Activated T-cell treated with anti-CD3 and anti-CD28 coated beads, Interleukin-2, amount 50 U/mL, for 4 hours (primary cell): Measurements from ENCODE around the gene AURKAIP1. TPM values are rescaled to one million over a fixed set of nuclear protein-coding genes. Genes with fewer than 3 reads are reported as not detected.
"Not testable (repeated sequence)": the region's sequence is repeated elsewhere in the genome, so short reads cannot be mapped to it uniquely, and the experiment has no call there.

Experiments
- ATAC-seq, 2 donors: fragments of 200-7000 bp; cut with Tn5 transposase; one replicate each; pipeline ENCODE4 v1.10.0; 2021
- DNase-seq: peaks from one replicate; pipeline ENCODE4 v3.0.0-alpha.2; 2020
- H3K27me3 Mint-ChIP-seq: one replicate; pipeline ENCODE4 v1.8.0; 2021; ENCODE audit warnings: low read depth, mixed read lengths
- H3K36me3 Mint-ChIP-seq: one replicate; pipeline ENCODE4 v1.8.0; 2022; ENCODE audit warnings: mixed read lengths; ENCODE audit not compliant: insufficient read depth
- H3K4me1 Mint-ChIP-seq: one replicate; pipeline ENCODE4 v1.8.0; 2021; ENCODE audit warnings: low read depth, mixed read lengths
- H3K4me3 Mint-ChIP-seq: one replicate; pipeline ENCODE4 v1.8.0; 2021; ENCODE audit warnings: mild to moderate bottlenecking, moderate library complexity, mixed read lengths
- H3K9me3 Mint-ChIP-seq: one replicate; pipeline ENCODE4 v1.8.0; 2021; ENCODE audit warnings: mixed read lengths
- total RNA-seq, 3 donors: library from RNA; stranded (reverse); gene quantifications; one replicate each; pipeline ENCODE4 v1.2.1, GENCODE V29; 2021

AURKAIP1 gene
- 100 to 1,000 TPM; 218 to 244 (median 220) TPM for total RNA-seq

- DNase-seq, result peak; percentile 92
- Mint-ChIP-seq H3K27me3 (no peaks in the 10 kb centered on the region), H3K36me3 (peaks cover 2% of the 10 kb centered on the region), H3K4me3 (peak within 1 kb of the TSS; percentile 89), H3K4me1 (peaks cover 23% of the 10 kb centered on the region), H3K9me3 (no peaks in the 10 kb centered on the region)
- peak; percentile 96 to 97 for ATAC-seq
Observed at GRCh38 chr1:1374929-1375662, at the start of gene AURKAIP1. Gene AURKAIP1, minus strand, starts transcription at chr1:1375207. Its CDS starts 451 bp downstream, at chr1:1374756.

- Mint-ChIP-seq H3K9me3 (no peaks in the 10 kb centered on the region), H3K36me3 (no peaks in the 10 kb centered on the region), H3K4me1 (peaks cover 2% of the 10 kb centered on the region), H3K27me3 (peaks cover 38% of the 10 kb centered on the region), H3K4me3 (no peak overlapping the region)
- no peak for DNase-seq
- no peak for ATAC-seq
Observed at GRCh38 chr1:1424707-1425106, 49.7 kb upstream of the AURKAIP1 start.

- DNase-seq (no peak), ATAC-seq (no peak)
- no peaks in the 10 kb centered on the region for H3K36me3 Mint-ChIP-seq
- H3K4me3 Mint-ChIP-seq, result no peak overlapping the region
- no peaks in the 10 kb centered on the region for H3K9me3 Mint-ChIP-seq
- peaks cover 29% of the 10 kb centered on the region for H3K27me3 Mint-ChIP-seq
- no peaks in the 10 kb centered on the region for H3K4me1 Mint-ChIP-seq
Observed at GRCh38 chr1:1423245-1423597, 48.2 kb upstream of the AURKAIP1 start.

- DNase-seq (no peak), ATAC-seq (peak in 1 of 2 donors; percentile 9)
- no peaks in the 10 kb centered on the region for H3K9me3 Mint-ChIP-seq
- peaks cover 1% of the 10 kb centered on the region for H3K4me1 Mint-ChIP-seq
- H3K4me3 Mint-ChIP-seq, result no peak overlapping the region
- no peaks in the 10 kb centered on the region for H3K36me3 Mint-ChIP-seq
- peaks cover 29% of the 10 kb centered on the region for H3K27me3 Mint-ChIP-seq
Observed at GRCh38 chr1:1422465-1423244, 47.6 kb upstream of the AURKAIP1 start.

GRCh38 chr1:1421907-1422464 is 47.0 kb upstream of the AURKAIP1 start:
- Mint-ChIP-seq H3K4me3 (no peak overlapping the region), H3K36me3 (no peaks in the 10 kb centered on the region), H3K9me3 (no peaks in the 10 kb centered on the region), H3K4me1 (peaks cover 1% of the 10 kb centered on the region), H3K27me3 (peaks cover 29% of the 10 kb centered on the region)
- ATAC-seq, result no peak
- DNase-seq, result no peak

- DNase-seq, result no peak
- Mint-ChIP-seq H3K9me3 (no peaks in the 10 kb centered on the region), H3K4me1 (peaks cover 1% of the 10 kb centered on the region), H3K36me3 (no peaks in the 10 kb centered on the region), H3K4me3 (no peak within 1 kb of the TSS), H3K27me3 (peaks cover 27% of the 10 kb centered on the region)
- no peak for ATAC-seq
Observed at GRCh38 chr1:1421147-1421906, 46.3 kb upstream of the AURKAIP1 start, which contains the start of gene ANKRD65. Gene ANKRD65, minus strand, starts transcription at chr1:1421276. Its CDS starts 271 bp downstream, at chr1:1421005.

- no peaks in the 10 kb centered on the region for H3K36me3 Mint-ChIP-seq
- H3K9me3 Mint-ChIP-seq, result no peaks in the 10 kb centered on the region
- DNase-seq (no peak), ATAC-seq (no peak)
- H3K4me1 Mint-ChIP-seq, result peaks cover 1% of the 10 kb centered on the region
- H3K4me3 Mint-ChIP-seq, result no peak overlapping the region
- H3K27me3 Mint-ChIP-seq, result peaks cover 23% of the 10 kb centered on the region
Observed at GRCh38 chr1:1420654-1421141, 45.7 kb upstream of the AURKAIP1 start.

GRCh38 chr1:1419813-1420653 is 45.0 kb upstream of the AURKAIP1 start:
- Mint-ChIP-seq H3K4me3 (no peak overlapping the region), H3K4me1 (peaks cover 1% of the 10 kb centered on the region), H3K9me3 (no peaks in the 10 kb centered on the region), H3K27me3 (peaks cover 20% of the 10 kb centered on the region), H3K36me3 (no peaks in the 10 kb centered on the region)
- DNase-seq (no peak), ATAC-seq (peak; percentile 78 to 83)

DNA sequence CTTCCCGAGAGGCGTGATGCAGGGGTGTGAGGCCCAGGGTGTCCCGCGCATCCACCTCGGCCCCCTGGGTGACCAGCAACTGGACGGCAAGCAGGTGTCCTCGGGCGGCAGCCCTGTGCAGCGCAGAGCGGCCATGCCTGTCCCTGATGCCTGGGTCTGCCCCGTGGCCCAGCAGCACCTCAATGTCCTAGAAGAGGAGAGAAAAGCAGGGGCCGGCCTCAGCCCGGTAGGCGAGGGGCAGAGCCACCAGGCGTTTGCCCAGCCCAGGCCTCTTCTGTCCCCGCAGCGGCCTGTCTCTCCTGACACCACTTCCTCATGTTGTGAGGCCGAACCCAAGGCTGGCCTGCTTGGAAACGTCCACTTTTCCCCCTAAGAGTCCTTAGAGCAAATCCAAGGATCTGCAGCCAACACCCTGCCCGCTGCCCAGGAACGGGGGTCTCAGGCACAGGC is 44.4 kb upstream of the AURKAIP1 start:
- no peaks in the 10 kb centered on the region for H3K9me3 Mint-ChIP-seq
- no peak for DNase-seq
- peaks cover 1% of the 10 kb centered on the region for H3K4me1 Mint-ChIP-seq
- ATAC-seq, result no peak
- H3K27me3 Mint-ChIP-seq, result peaks cover 16% of the 10 kb centered on the region
- no peak overlapping the region for H3K4me3 Mint-ChIP-seq
- no peaks in the 10 kb centered on the region for H3K36me3 Mint-ChIP-seq

DNA sequence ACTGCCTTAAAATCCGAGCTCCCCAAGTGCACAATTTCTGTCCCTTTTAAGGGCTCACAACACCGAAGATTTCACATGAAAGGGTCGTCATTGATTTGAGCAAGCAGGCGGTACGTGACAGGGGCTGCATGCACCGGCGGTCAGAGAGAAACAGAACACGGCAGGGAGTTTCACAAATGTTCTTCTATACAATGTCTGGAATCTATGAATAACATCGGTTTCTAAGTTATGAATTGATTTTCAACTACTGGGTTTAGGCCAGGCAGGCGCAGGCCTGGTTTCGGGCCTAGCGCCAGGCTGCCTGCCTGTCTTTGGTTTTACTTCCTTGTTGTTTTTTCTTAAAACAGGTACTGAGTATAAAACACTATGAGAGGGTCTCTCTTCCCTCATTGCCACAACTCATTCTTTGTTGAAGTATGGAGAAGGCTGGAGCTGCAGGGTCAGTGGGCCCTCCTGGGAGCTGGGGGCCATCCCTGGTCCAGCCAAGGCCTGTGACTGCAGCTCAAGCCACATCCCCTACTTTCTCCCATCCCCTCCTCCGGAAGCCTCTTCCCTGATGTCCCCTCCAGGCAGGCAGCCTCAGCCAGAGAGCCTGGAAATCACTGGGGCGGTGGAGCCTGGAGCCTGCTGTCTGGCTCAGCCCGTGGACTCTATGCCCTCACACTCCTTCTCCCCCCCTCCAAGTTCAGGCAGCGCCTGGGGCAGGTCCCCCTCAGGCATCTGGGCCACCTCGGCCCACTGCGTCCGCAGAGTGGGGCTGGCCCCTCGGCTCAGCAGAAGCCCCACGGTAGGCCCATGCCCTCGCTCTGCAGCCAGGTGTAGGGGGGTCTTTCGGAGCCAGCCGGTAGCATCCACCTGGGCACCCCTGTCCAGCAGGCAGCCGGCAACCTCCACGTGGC is 43.7 kb upstream of the AURKAIP1 start:
- Mint-ChIP-seq H3K36me3 (no peaks in the 10 kb centered on the region), H3K4me3 (no peak overlapping the region), H3K9me3 (no peaks in the 10 kb centered on the region), H3K27me3 (peaks cover 16% of the 10 kb centered on the region), H3K4me1 (peaks cover 1% of the 10 kb centered on the region)
- DNase-seq, result no peak
- ATAC-seq, result no peak

GRCh38 chr1:1417825-1418463 is 42.9 kb upstream of the AURKAIP1 start:
- H3K4me3 Mint-ChIP-seq, H3K36me3 Mint-ChIP-seq, ATAC-seq, H3K4me1 Mint-ChIP-seq, DNase-seq, H3K9me3 Mint-ChIP-seq: not testable (repeated sequence)
- peaks cover 13% of the 10 kb centered on the region for H3K27me3 Mint-ChIP-seq

DNA sequence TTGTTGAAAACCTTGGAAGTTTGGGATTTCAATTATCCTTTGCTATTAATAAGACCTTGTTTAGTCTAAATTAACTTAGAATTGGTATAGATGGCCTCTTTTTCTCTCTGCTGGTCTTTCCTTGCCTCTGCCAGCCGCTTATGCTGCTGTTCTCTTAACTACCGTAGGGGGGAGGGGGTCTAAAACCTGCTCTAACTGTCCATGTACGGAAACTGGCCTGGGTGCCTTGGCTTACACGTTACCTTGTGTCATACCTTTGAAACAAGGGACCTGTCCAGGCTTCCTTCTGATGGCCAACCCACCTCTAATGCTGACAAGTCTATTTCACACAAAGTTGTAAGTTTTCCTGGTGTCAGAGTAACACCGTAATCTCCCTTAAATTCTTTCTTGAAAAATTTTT is 42.4 kb upstream of the AURKAIP1 start:
- not testable (repeated sequence) for ATAC-seq, H3K27me3 Mint-ChIP-seq, H3K9me3 Mint-ChIP-seq, H3K4me3 Mint-ChIP-seq, DNase-seq, H3K36me3 Mint-ChIP-seq, H3K4me1 Mint-ChIP-seq
